ENCODE results near the gene GPNMB. TPM values are rescaled to one million over a fixed set of nuclear protein-coding genes. Genes with fewer than 3 reads are reported as not detected.
A peak's percentile ranks its signal among the peaks of the same experiment; 100 is the strongest.

Gene GPNMB
- total and polyA plus RNA-seq, 2 of the 13 experiments (the other 11 are each of a cell fraction or from before 2014, with no cell fraction given) = 1.1 to 1.6 TPM

DNA sequence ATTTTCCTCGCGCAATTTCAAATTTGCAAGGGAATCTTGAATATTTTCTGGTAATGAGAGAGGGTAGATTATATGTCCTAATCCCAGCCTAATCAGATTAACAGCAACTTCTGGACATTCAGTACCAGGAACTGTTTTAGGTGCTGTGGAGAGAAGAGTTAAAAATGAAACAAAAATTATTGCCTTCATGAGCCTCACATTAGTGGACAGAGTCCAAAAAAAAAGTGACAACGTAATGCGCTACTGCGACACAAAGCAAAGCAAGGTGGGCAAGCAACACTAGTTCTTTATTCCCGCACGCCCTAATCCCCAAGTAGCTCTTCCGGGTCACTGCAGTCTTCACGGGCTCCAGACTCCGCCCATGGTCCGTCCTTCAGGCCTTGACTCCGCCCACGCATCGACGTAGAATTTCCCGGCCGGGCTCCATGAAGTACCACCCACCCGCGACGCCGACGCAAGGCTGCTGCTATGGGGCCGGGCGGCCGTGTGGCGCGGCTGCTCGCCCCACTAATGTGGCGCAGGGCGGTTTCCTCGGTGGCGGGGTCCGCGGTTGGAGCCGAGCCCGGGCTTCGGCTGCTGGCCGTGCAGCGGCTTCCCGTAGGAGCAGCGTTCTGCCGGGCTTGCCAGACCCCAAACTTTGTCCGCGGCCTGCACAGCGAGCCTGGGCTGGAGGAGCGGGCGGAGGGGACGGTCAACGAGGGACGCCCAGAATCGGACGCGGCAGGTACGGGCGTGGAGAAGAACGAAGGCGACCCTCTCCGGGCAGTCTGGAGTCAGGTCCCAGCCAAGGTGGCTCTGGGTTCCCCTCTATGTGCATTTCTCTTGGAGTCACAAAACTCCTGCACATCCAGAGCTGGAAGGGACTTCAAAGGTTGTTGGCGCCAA is 52.6 kb downstream of the GPNMB start, which contains the start of gene MALSU1 (continued):
- TF ChIP-seq, protein P1, sequence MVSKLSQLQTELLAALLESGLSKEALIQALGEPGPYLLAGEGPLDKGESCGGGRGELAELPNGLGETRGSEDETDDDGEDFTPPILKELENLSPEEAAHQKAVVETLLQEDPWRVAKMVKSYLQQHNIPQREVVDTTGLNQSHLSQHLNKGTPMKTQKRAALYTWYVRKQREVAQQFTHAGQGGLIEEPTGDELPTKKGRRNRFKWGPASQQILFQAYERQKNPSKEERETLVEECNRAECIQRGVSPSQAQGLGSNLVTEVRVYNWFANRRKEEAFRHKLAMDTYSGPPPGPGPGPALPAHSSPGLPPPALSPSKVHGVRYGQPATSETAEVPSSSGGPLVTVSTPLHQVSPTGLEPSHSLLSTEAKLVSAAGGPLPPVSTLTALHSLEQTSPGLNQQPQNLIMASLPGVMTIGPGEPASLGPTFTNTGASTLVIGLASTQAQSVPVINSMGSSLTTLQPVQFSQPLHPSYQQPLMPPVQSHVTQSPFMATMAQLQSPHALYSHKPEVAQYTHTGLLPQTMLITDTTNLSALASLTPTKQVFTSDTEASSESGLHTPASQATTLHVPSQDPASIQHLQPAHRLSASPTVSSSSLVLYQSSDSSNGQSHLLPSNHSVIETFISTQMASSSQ (IDR thresholded peaks at IDR 0.05; ENCODE audit: low read depth) = no peak
- TF ChIP-seq, protein P1 (CRISPR knock-in tag; IDR thresholded peaks at IDR 0.05; ENCODE audit: borderline replicate concordance) = peak; percentile 66; the same call in 1 of the 2 replicates
- TF ChIP-seq ZFYVE20 (CRISPR knock-in tag; IDR thresholded peaks at IDR 0.05; ENCODE audit: borderline replicate concordance, low read depth) (0 out of 2 replicates have a peak, but pooled peaks have one; percentile 69), ZNF143 (CRISPR knock-in tag; IDR thresholded peaks at IDR 0.05) (peak; percentile 75), ATAD3A (CRISPR knock-in tag; IDR thresholded peaks at IDR 0.05) (no peak), ZMAT3 (CRISPR knock-in tag; conservative IDR thresholded peaks at IDR 0.05) (peak; percentile 80), RAD51 (IDR thresholded peaks at IDR 0.05; ENCODE audit: borderline replicate concordance) (no peak), ZNF124 (CRISPR knock-in tag; IDR thresholded peaks at IDR 0.05) (no peak), ZNF570 (CRISPR knock-in tag; IDR thresholded peaks at IDR 0.05; ENCODE audit: borderline replicate concordance) (no peak)
- TF ChIP-seq, protein P2, sequence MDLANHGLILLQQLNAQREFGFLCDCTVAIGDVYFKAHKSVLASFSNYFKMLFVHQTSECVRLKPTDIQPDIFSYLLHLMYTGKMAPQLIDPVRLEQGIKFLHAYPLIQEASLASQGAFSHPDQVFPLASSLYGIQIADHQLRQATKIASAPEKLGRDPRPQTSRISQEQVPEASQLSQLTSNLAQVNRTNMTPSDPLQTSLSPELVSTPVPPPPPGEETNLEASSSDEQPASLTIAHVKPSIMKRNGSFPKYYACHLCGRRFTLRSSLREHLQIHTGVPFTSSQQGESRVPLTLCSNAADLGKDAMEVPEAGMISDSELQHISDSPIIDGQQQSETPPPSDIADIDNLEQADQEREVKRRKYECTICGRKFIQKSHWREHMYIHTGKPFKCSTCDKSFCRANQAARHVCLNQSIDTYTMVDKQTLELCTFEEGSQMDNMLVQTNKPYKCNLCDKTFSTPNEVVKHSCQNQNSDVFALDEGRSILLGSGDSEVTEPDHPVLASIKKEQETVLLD (CRISPR knock-in tag; IDR thresholded peaks at IDR 0.05; ENCODE audit: low read depth) = no peak
- TF ChIP-seq, protein P3, sequence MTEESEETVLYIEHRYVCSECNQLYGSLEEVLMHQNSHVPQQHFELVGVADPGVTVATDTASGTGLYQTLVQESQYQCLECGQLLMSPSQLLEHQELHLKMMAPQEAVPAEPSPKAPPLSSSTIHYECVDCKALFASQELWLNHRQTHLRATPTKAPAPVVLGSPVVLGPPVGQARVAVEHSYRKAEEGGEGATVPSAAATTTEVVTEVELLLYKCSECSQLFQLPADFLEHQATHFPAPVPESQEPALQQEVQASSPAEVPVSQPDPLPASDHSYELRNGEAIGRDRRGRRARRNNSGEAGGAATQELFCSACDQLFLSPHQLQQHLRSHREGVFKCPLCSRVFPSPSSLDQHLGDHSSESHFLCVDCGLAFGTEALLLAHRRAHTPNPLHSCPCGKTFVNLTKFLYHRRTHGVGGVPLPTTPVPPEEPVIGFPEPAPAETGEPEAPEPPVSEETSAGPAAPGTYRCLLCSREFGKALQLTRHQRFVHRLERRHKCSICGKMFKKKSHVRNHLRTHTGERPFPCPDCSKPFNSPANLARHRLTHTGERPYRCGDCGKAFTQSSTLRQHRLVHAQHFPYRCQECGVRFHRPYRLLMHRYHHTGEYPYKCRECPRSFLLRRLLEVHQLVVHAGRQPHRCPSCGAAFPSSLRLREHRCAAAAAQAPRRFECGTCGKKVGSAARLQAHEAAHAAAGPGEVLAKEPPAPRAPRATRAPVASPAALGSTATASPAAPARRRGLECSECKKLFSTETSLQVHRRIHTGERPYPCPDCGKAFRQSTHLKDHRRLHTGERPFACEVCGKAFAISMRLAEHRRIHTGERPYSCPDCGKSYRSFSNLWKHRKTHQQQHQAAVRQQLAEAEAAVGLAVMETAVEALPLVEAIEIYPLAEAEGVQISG (CRISPR knock-in tag; IDR thresholded peaks at IDR 0.05) = peak; percentile 59
- TF ChIP-seq, protein P4, sequence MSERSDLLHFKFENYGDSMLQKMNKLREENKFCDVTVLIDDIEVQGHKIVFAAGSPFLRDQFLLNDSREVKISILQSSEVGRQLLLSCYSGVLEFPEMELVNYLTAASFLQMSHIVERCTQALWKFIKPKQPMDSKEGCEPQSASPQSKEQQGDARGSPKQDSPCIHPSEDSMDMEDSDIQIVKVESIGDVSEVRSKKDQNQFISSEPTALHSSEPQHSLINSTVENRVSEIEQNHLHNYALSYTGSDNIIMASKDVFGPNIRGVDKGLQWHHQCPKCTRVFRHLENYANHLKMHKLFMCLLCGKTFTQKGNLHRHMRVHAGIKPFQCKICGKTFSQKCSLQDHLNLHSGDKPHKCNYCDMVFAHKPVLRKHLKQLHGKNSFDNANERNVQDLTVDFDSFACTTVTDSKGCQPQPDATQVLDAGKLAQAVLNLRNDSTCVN (CRISPR knock-in tag; IDR thresholded peaks at IDR 0.05; ENCODE audit: borderline replicate concordance) = peak; percentile 1; the same call in 1 of the 2 replicates
- TF ChIP-seq, protein P5, sequence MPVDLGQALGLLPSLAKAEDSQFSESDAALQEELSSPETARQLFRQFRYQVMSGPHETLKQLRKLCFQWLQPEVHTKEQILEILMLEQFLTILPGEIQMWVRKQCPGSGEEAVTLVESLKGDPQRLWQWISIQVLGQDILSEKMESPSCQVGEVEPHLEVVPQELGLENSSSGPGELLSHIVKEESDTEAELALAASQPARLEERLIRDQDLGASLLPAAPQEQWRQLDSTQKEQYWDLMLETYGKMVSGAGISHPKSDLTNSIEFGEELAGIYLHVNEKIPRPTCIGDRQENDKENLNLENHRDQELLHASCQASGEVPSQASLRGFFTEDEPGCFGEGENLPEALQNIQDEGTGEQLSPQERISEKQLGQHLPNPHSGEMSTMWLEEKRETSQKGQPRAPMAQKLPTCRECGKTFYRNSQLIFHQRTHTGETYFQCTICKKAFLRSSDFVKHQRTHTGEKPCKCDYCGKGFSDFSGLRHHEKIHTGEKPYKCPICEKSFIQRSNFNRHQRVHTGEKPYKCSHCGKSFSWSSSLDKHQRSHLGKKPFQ (CRISPR knock-in tag; IDR thresholded peaks at IDR 0.05; ENCODE audit: insufficient replicate concordance) = peak; percentile 83
- TF ChIP-seq, protein P6, sequence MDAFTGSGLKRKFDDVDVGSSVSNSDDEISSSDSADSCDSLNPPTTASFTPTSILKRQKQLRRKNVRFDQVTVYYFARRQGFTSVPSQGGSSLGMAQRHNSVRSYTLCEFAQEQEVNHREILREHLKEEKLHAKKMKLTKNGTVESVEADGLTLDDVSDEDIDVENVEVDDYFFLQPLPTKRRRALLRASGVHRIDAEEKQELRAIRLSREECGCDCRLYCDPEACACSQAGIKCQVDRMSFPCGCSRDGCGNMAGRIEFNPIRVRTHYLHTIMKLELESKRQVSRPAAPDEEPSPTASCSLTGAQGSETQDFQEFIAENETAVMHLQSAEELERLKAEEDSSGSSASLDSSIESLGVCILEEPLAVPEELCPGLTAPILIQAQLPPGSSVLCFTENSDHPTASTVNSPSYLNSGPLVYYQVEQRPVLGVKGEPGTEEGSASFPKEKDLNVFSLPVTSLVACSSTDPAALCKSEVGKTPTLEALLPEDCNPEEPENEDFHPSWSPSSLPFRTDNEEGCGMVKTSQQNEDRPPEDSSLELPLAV (CRISPR knock-in tag; conservative IDR thresholded peaks at IDR 0.05; ENCODE audit: low read depth) = no peak

All from HepG2 (cell line).